ENCODE measurements around the gene CTSZ. TPM values are rescaled to one million over a fixed set of nuclear protein-coding genes. Genes with fewer than 3 reads are reported as not detected.

The CTSZ gene
- total RNA-seq, 2 donors from 2014 or later: 27.4 to 30.1 TPM

Other genes starting within 250 kb of the CTSZ start
- under 1 TPM in 1 of 2 donors, not detected in 1; 0.72 TPM for gene GNAS-AS1, start 156.4 kb downstream of the CTSZ start, total RNA-seq
- 1,000 to 10,000 TPM in 1 of 2 donors, 100 to 1,000 TPM in 1; 755 to 1,096 TPM for gene GNAS, start 154.5 kb downstream of the CTSZ start, total RNA-seq
- 10 to 100 TPM; 71.0 to 82.3 TPM for gene NELFCD, start 26.0 kb downstream of the CTSZ start, total RNA-seq
- 100 to 1,000 TPM in 1 of 2 donors, 10 to 100 TPM in 1; 14.0 to 483 TPM for gene TUBB1, start 12.2 kb upstream of the CTSZ start, total RNA-seq
- gene ATP5F1E, start 25.1 kb upstream of the CTSZ start, total RNA-seq: 10 to 100 TPM; 57.8 to 84.0 TPM
- 10 to 100 TPM; 53.8 to 72.6 TPM for gene PRELID3B, start 35.5 kb upstream of the CTSZ start, total RNA-seq
- 10 to 100 TPM; 37.8 to 42.0 TPM for gene ZNF831, start 156.6 kb upstream of the CTSZ start, total RNA-seq

Data from T-helper 17 cell (primary cell).